KOPT-K1 (cell line): ENCODE measurements around the gene SDHA.
"Not testable (repeated sequence)": the region's sequence is repeated elsewhere in the genome, so short reads cannot be mapped to it uniquely, and the experiment has no call there.

Source experiments
- H3K27ac ChIP-seq: fragments of 200-600 bp; sonication (generic); 2 replicates; pipeline ENCODE4 v1.5.1; 2016; ENCODE audit warnings: antibody characterized with exemption, mild to moderate bottlenecking, low read depth, low read length; ENCODE audit not compliant: poor library complexity, severe bottlenecking
- H3K36me3 ChIP-seq: fragments of 200-600 bp; sonication (generic); 2 replicates; pipeline ENCODE4 v1.5.1; 2017; ENCODE audit warnings: antibody characterized with exemption, mild to moderate bottlenecking, low read length, moderate library complexity; ENCODE audit not compliant: insufficient read depth
- H3K9me3 ChIP-seq: fragments of 200-600 bp; sonication (generic); 2 replicates; pipeline ENCODE4 v1.5.1; 2017; ENCODE audit warnings: antibody characterized with exemption, low read length, mild to moderate bottlenecking; ENCODE audit not compliant: insufficient read depth, poor library complexity, severe bottlenecking

Gene SDHA

GRCh38 chr5:298737-299125, 80.6 kb downstream of the SDHA start:
- Histone ChIP-seq H3K27ac (no peak overlapping the region), H3K9me3 (no peaks in the 10 kb centered on the region), H3K36me3 (0 out of 2 replicates have a peak, but pooled peaks cover 5% of the 10 kb centered on the region)

- not testable (repeated sequence) for H3K36me3 ChIP-seq, H3K27ac ChIP-seq, H3K9me3 ChIP-seq
Measured at GRCh38 chr5:299921-300320, 81.8 kb downstream of the SDHA start.

- H3K9me3 ChIP-seq, H3K27ac ChIP-seq: not testable (repeated sequence)
- peaks cover 15% of the 10 kb centered on the region for H3K36me3 ChIP-seq
Measured at GRCh38 chr5:300691-301435, 82.7 kb downstream of the SDHA start.

- H3K9me3 ChIP-seq, H3K27ac ChIP-seq: not testable (repeated sequence)
- peaks cover 25% of the 10 kb centered on the region for H3K36me3 ChIP-seq
Measured at GRCh38 chr5:302416-302815, 84.3 kb downstream of the SDHA start.

GRCh38 chr5:302966-303365, 84.8 kb downstream of the SDHA start:
- Histone ChIP-seq H3K36me3 (peaks cover 31% of the 10 kb centered on the region), H3K9me3 (no peaks in the 10 kb centered on the region), H3K27ac (no peak overlapping the region)

- H3K27ac ChIP-seq, H3K9me3 ChIP-seq: not testable (repeated sequence)
- H3K36me3 ChIP-seq: peaks cover 39% of the 10 kb centered on the region
Measured at GRCh38 chr5:303741-304140, 85.6 kb downstream of the SDHA start.

GRCh38 chr5:305050-305449, 86.9 kb downstream of the SDHA start:
- no peaks in the 10 kb centered on the region for H3K9me3 ChIP-seq
- no peak overlapping the region for H3K27ac ChIP-seq
- peaks cover 43% of the 10 kb centered on the region for H3K36me3 ChIP-seq

- peaks cover 47% of the 10 kb centered on the region for H3K36me3 ChIP-seq
- H3K9me3 ChIP-seq: no peaks in the 10 kb centered on the region
- no peak overlapping the region for H3K27ac ChIP-seq
Measured at GRCh38 chr5:305459-305858, 87.3 kb downstream of the SDHA start.

- Histone ChIP-seq H3K27ac (no peak overlapping the region), H3K36me3 (peaks cover 55% of the 10 kb centered on the region), H3K9me3 (no peaks in the 10 kb centered on the region)
Measured at GRCh38 chr5:306011-306805, 88.1 kb downstream of the SDHA start.
